CD4-positive, alpha-beta T cell treated with Interferon gamma for 1 hour (primary cell): ENCODE measurements around the gene CNTLN.
"Not testable (repeated sequence)": the region's sequence is repeated elsewhere in the genome, so short reads cannot be mapped to it uniquely, and the experiment has no call there.

Source experiments
- DNase-seq: peaks from one replicate; pipeline ENCODE4 v3.0.0-alpha.2; 2020

The CNTLN gene

GRCh38 chr9:17134396-17135294 is at the start of gene CNTLN:
Gene CNTLN, plus strand, starts transcription at chr9:17135040. Its CDS starts 26 bp downstream, at chr9:17135066.
- DNase-seq: peak; percentile 67

- DNase-seq: no peak
Observed at GRCh38 chr9:17088566-17088965, 46.3 kb upstream of the CNTLN start.

- no peak for DNase-seq
Observed at GRCh38 chr9:17090041-17090440, 44.8 kb upstream of the CNTLN start.

- DNase-seq: no peak
Observed at GRCh38 chr9:17116400-17116837, 18.4 kb upstream of the CNTLN start.

GRCh38 chr9:17117372-17117771 is 17.5 kb upstream of the CNTLN start:
- no peak for DNase-seq

- no peak for DNase-seq
Observed at GRCh38 chr9:17120203-17120602, 14.6 kb upstream of the CNTLN start.

- DNase-seq: no peak
Observed at GRCh38 chr9:17121264-17121663, 13.6 kb upstream of the CNTLN start.

GRCh38 chr9:17130291-17130690 is 4.5 kb upstream of the CNTLN start:
- no peak for DNase-seq

GRCh38 chr9:17130725-17131124 is 4.1 kb upstream of the CNTLN start:
- no peak for DNase-seq

GRCh38 chr9:17131494-17131893 is 3.3 kb upstream of the CNTLN start:
- no peak for DNase-seq

GRCh38 chr9:17135295-17136160 is 688 bp downstream of the CNTLN start:
- no peak for DNase-seq

GRCh38 chr9:17137566-17137965 is 2.7 kb downstream of the CNTLN start:
- DNase-seq: no peak

GRCh38 chr9:17138503-17138902 is 3.7 kb downstream of the CNTLN start:
- no peak for DNase-seq

GRCh38 chr9:17140418-17140817 is 5.6 kb downstream of the CNTLN start:
- DNase-seq: no peak

- no peak for DNase-seq
Observed at GRCh38 chr9:17148324-17148723, 13.5 kb downstream of the CNTLN start.

GRCh38 chr9:17159469-17159868 is 24.6 kb downstream of the CNTLN start:
- DNase-seq: no peak

GRCh38 chr9:17160327-17160726 is 25.5 kb downstream of the CNTLN start:
- no peak for DNase-seq

- no peak for DNase-seq
Observed at GRCh38 chr9:17165764-17166163, 30.9 kb downstream of the CNTLN start.

GRCh38 chr9:17166346-17166745 is 31.5 kb downstream of the CNTLN start:
- no peak for DNase-seq

GRCh38 chr9:17171309-17172094 is 36.7 kb downstream of the CNTLN start:
- DNase-seq: no peak

GRCh38 chr9:17177496-17177895 is 42.7 kb downstream of the CNTLN start:
- DNase-seq: not testable (repeated sequence)

GRCh38 chr9:17185481-17186029 is 50.7 kb downstream of the CNTLN start:
- no peak for DNase-seq

- no peak for DNase-seq
Observed at GRCh38 chr9:17191082-17191481, 56.2 kb downstream of the CNTLN start.
